HCT116 (cell line): Measurements from ENCODE around the gene DENND5B.

Experiments used
- ATF3 ChIP-seq: IDR thresholded peaks from 2 replicates; pipeline ENCODE4 v1.6.1; 2012
- CTCF ChIP-seq, 3 experiments: fragments of 200-600 bp in 1 of 3; sonication (generic) in 1 of 3; IDR thresholded peaks in 2 of 3; conservative IDR thresholded peaks in 1 of 3; 2 replicates each; pipeline ENCODE4 v1.5.1; 2012 to 2017; ENCODE audit warnings: low read depth in 2 of 3, low read length in 2 of 3, antibody characterized with exemption in 1 of 3, borderline replicate concordance in 1 of 3, control low read depth in 1 of 3, mild to moderate bottlenecking in 1 of 3, mixed read lengths in 1 of 3, mixed run types in 1 of 3, moderate library complexity in 1 of 3; ENCODE audit not compliant: insufficient read depth in 1 of 3
- JUND ChIP-seq: IDR thresholded peaks from 2 replicates; pipeline ENCODE4 v1.6.1; 2012
- POLR2A ChIP-seq: IDR thresholded peaks from 2 replicates; pipeline ENCODE4 v1.7.0; 2011; ENCODE audit warnings: borderline replicate concordance; ENCODE audit not compliant: insufficient read depth, insufficient read length; ENCODE audit errors: extremely low read depth
- REST ChIP-seq: IDR thresholded peaks from 2 replicates; pipeline ENCODE4 v1.6.1; 2012; ENCODE audit warnings: low read depth

- no peak for TF ChIP-seq CTCF (IDR thresholded peaks at IDR 0.05 in 2 of 3, conservative IDR thresholded peaks at IDR 0.05 in 1 of 3; ENCODE audit: borderline replicate concordance in 1 of 3, insufficient read depth in 1 of 3, low read depth in 2 of 3, low read length in 2 of 3)
- no peak for TF ChIP-seq JUND
- TF ChIP-seq REST, result no peak
- no peak for TF ChIP-seq POLR2A
- no peak for TF ChIP-seq ATF3
Observed at GRCh38 chr12:31584782-31585181, 6.2 kb downstream of the DENND5B start.
